ENCODE data around the gene GPRC5D.

DNA sequence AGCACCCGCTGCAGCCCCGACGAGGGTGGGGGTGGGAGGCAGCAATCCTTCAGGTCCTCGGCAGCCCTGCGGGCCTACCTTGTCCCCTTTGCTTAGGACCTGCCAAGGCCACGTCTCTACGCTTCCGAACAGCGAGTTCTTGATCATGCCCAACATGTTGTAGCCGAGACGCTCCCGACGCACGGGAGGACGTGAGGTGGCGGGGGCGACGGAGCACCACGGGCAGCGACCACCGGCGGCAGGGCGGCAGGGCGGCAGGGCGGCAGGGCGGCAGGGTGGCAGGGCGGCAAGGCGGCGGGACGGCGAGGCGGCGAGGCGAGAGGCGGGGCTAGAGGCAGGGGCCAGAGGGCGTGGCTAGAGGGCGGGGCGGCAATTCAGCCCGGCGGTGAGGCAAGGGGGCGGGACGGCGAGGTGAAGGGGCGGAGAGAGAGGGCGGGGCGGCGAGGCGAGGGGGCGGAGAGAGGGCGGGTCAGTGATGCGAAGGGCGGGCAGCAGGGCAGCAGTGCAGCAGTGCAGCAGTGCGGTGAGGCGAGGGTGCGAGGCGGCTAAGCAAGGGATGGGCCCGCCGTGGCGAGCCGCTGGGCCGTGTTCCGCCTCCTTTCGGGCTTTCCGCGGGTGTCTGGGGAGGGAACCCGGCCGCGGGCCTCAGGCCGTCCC, 48.1 kb upstream of the GPRC5D start, which contains the start of gene HEBP1:
- TF ChIP-seq, protein P1, sequence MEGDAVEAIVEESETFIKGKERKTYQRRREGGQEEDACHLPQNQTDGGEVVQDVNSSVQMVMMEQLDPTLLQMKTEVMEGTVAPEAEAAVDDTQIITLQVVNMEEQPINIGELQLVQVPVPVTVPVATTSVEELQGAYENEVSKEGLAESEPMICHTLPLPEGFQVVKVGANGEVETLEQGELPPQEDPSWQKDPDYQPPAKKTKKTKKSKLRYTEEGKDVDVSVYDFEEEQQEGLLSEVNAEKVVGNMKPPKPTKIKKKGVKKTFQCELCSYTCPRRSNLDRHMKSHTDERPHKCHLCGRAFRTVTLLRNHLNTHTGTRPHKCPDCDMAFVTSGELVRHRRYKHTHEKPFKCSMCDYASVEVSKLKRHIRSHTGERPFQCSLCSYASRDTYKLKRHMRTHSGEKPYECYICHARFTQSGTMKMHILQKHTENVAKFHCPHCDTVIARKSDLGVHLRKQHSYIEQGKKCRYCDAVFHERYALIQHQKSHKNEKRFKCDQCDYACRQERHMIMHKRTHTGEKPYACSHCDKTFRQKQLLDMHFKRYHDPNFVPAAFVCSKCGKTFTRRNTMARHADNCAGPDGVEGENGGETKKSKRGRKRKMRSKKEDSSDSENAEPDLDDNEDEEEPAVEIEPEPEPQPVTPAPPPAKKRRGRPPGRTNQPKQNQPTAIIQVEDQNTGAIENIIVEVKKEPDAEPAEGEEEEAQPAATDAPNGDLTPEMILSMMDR (IDR thresholded peaks at IDR 0.05; ENCODE audit: low read length) = no peak
- TF ChIP-seq EZH2 (IDR thresholded peaks at IDR 0.05; ENCODE audit: borderline replicate concordance, low read length) = no peak
